Lower leg skin (tissue), 4 donors: ENCODE measurements around the gene BMP2K. TPM values are rescaled to one million over a fixed set of nuclear protein-coding genes. Genes with fewer than 3 reads are reported as not detected.

Source experiments
- DNase-seq, 2 donors: peaks; one replicate each; pipeline ENCODE4 v3.0.0-alpha.2; 2019; ENCODE audit warnings: low spot score in 2 of 2
- H3K4me3 ChIP-seq: fragments of 200-600 bp; sonication (generic); 2 replicates; pipeline ENCODE4 v1.5.1; 2017; ENCODE audit warnings: mild to moderate bottlenecking, low read depth; ENCODE audit not compliant: poor library complexity, severe bottlenecking
- CTCF ChIP-seq, 3 donors: fragments of 450-650 bp; IDR thresholded peaks; one replicate each; pipeline ENCODE4 v1.5.1; 2016; ENCODE audit warnings: antibody characterized with exemption in 3 of 3, mild to moderate bottlenecking in 3 of 3, moderate library complexity in 2 of 3
- POLR2A ChIP-seq, 2 donors: fragments of 450-650 bp; IDR thresholded peaks; one replicate each; pipeline ENCODE4 v1.6.1; 2016 to 2017; ENCODE audit warnings: antibody characterized with exemption in 2 of 2, mild to moderate bottlenecking in 1 of 2, moderate library complexity in 1 of 2
- WGBS, 2 donors: methylation state at CpG; one replicate each; pipeline ENCODE4 v1.1.5; 2018; 5-methylcytosine and 5-hydroxymethylcytosine counted together
- intact Hi-C: fragments of 100-400 bp; cut with DNase I; formaldehyde crosslinking; loops from one replicate; pipeline ENCODE4 v1.15.0; 2023; ENCODE audit warnings: low total_unique reads
- total RNA-seq, 4 donors: library from RNA; depleted of rRNA; stranded (reverse); fragments of >200 nt; gene quantifications; one replicate each; pipeline ENCODE4 v1.1.0, GENCODE V29; 2016

The BMP2K gene
- total RNA-seq, 4 donors from 2014 or later = 19.0 to 31.4 (median 25.8) TPM

GRCh38 chr4:78766026-78766425 is 10.1 kb upstream of the BMP2K start:
- no peak for TF ChIP-seq POLR2A (IDR thresholded peaks at IDR 0.05)
- TF ChIP-seq CTCF (IDR thresholded peaks at IDR 0.05) = no peak
- no peak overlapping the region for H3K4me3 ChIP-seq
- no peak for DNase-seq
- intact Hi-C loops = no loop called here
- 30 to 32% methylated on average over 3 of the region's 3 CpGs for WGBS, 2 donors

- 91 to 98% methylated on average over 5 of the region's 5 CpGs for WGBS, 2 donors
- intact Hi-C loops = no loop called here
- H3K4me3 ChIP-seq = no peak overlapping the region
- TF ChIP-seq POLR2A (IDR thresholded peaks at IDR 0.05) (no peak), CTCF (IDR thresholded peaks at IDR 0.05) (no peak)
- no peak for DNase-seq
Measured at GRCh38 chr4:78766650-78767049, 9.5 kb upstream of the BMP2K start.

GRCh38 chr4:78767350-78767749 is 8.8 kb upstream of the BMP2K start:
- TF ChIP-seq CTCF (IDR thresholded peaks at IDR 0.05) = no peak
- TF ChIP-seq POLR2A (IDR thresholded peaks at IDR 0.05) = no peak
- H3K4me3 ChIP-seq = no peak overlapping the region
- intact Hi-C loops = no loop called here
- DNase-seq = no peak

GRCh38 chr4:78768452-78769180 is 7.5 kb upstream of the BMP2K start:
- intact Hi-C loops = no loop called here
- H3K4me3 ChIP-seq = no peak overlapping the region
- TF ChIP-seq POLR2A (IDR thresholded peaks at IDR 0.05) (no peak), CTCF (IDR thresholded peaks at IDR 0.05) (no peak)
- WGBS, 2 donors = 81 to 84% methylated on average over 12 of the region's 12 CpGs
- no peak for DNase-seq

- intact Hi-C loops = no loop called here
- WGBS, 2 donors = 88 to 93% methylated on average over 3 of the region's 3 CpGs
- TF ChIP-seq POLR2A (IDR thresholded peaks at IDR 0.05) = no peak
- TF ChIP-seq CTCF (IDR thresholded peaks at IDR 0.05) = no peak
Measured at GRCh38 chr4:78770091-78770642, 6.0 kb upstream of the BMP2K start.

More at GRCh38 chr4:78770091-78770642, 6.0 kb upstream of the BMP2K start:
- H3K4me3 ChIP-seq = no peak overlapping the region
- no peak for DNase-seq
